ENCODE data around the gene ACBD4. TPM values are rescaled to one million over a fixed set of nuclear protein-coding genes. Genes with fewer than 3 reads are reported as not detected.

Gene ACBD4
- polyA plus RNA-seq (ENCODE audit: low read depth in 6 of 6), result 10 to 100 TPM; 15.4 to 27.1 (median 20.4) TPM

DNA sequence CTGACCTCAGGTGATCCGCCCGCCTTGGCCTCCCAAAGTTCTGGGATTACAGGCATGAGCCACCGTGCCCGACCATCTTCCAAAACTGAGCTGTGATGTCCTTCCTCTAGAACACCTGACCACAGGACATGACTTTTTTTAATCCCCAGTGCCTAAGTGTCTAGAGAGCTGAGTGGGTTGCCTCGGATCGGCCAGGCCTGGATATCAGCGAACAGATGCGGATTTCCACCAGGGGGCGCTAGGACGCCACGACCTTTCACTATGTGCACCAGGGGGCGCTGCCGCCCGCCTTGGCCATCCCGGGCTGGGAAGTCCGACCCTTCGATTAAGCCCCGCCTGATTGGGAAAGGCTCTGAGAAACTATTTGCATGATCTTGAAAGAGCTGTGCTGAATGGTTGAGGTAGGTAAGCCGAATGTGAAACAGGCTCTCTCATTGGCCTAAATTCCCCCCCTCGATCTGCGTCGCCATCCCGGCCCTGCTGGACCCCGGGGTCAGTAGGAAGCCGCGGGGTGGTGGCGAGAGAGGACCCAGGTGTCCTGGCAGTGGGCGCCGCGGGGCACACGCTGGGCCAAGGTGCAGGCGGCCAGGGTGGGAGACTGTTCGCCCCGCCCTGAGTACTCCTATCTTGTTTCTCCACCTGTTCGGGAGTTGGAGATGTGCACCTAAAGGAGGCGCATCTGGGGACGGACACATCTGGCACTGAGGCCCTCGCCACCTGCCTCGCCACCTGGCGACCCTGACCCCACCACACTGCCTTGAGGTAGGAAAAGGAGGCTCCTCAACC is at the start of gene ACBD4:
Gene ACBD4, plus strand, starts transcription at position 496 of the 786 bp plus-strand sequence. CDS start 458 bp downstream, outside the sequence.
- H3K9me3 Mint-ChIP-seq, result no peaks in the 10 kb centered on the region
- peaks cover 7 to 35% (median 11%) of the 10 kb centered on the region in 3 donors for H3K4me1 Mint-ChIP-seq
- H3K4me3 Mint-ChIP-seq, result peak within 1 kb of the TSS; percentile 84 to 95 (median 94)
- H3K27me3 Mint-ChIP-seq, result peaks cover 3 to 11% (median 8%) of the 10 kb centered on the region in 3 donors
- H3K36me3 Mint-ChIP-seq, result no peaks in the 10 kb centered on the region
- H3K27ac Mint-ChIP-seq, result peak within 1 kb of the TSS; percentile 47 to 93 (median 76)
- peak; percentile 98 for DNase-seq
- peak; percentile 84 to 85 for ATAC-seq (ENCODE audit: low read depth in 2 of 2)

DNA sequence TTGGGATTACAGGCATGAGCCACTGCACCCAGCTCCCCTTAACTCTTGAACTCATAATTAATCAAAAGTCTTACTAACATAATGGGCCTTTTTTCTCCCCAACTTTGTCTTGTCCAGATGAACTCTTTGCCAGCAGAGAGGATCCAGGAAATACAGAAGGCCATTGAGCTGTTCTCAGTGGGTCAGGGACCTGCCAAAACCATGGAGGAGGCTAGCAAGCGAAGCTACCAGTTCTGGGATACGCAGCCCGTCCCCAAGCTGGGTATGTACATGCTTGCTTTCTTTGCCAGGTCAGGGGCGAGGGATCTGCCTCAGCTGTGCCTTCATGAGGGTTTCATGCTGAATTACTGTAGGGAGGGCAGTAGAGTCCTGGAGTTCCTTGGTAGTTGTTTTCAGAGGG is 49.1 kb upstream of the ACBD4 start:
- Mint-ChIP-seq H3K4me3 (no peak overlapping the region), H3K27me3 (no peaks in the 10 kb centered on the region), H3K4me1 (peaks cover 0 to 3% (median under 1%) of the 10 kb centered on the region in 3 donors), H3K9me3 (no peaks in the 10 kb centered on the region), H3K27ac (no peak overlapping the region), H3K36me3 (peaks cover 12 to 15% of the 10 kb centered on the region in 2 donors)
- no peak for ATAC-seq (ENCODE audit: low read depth in 2 of 2)
- DNase-seq, result no peak

GRCh38 chr17:45086865-45087503 is 48.5 kb upstream of the ACBD4 start:
- H3K27me3 Mint-ChIP-seq, result no peaks in the 10 kb centered on the region
- H3K36me3 Mint-ChIP-seq, result peaks cover 12 to 15% of the 10 kb centered on the region in 2 donors
- H3K9me3 Mint-ChIP-seq, result no peaks in the 10 kb centered on the region
- H3K27ac Mint-ChIP-seq, result no peak overlapping the region
- ATAC-seq (ENCODE audit: low read depth in 2 of 2), result no peak
- no peak overlapping the region for H3K4me3 Mint-ChIP-seq
- no peak for DNase-seq
- peaks cover 0 to 3% (median 0%) of the 10 kb centered on the region in 3 donors for H3K4me1 Mint-ChIP-seq

- no peaks in the 10 kb centered on the region for H3K27me3 Mint-ChIP-seq
- DNase-seq (no peak), ATAC-seq (ENCODE audit: low read depth in 2 of 2) (no peak)
- no peak overlapping the region for H3K27ac Mint-ChIP-seq
- no peak overlapping the region for H3K4me3 Mint-ChIP-seq
- no peaks in the 10 kb centered on the region for H3K9me3 Mint-ChIP-seq
- H3K4me1 Mint-ChIP-seq, result peaks cover 0 to 3% (median 0%) of the 10 kb centered on the region in 3 donors
- H3K36me3 Mint-ChIP-seq, result peaks cover 15 to 18% of the 10 kb centered on the region in 2 donors
Observed at GRCh38 chr17:45087504-45087975, 47.9 kb upstream of the ACBD4 start.

GRCh38 chr17:45087978-45088377 is 47.5 kb upstream of the ACBD4 start:
- Mint-ChIP-seq H3K36me3 (peaks cover 18% of the 10 kb centered on the region in 2 donors), H3K4me1 (peaks cover 0 to 3% (median 0%) of the 10 kb centered on the region in 3 donors), H3K9me3 (no peaks in the 10 kb centered on the region), H3K4me3 (no peak overlapping the region), H3K27me3 (no peaks in the 10 kb centered on the region), H3K27ac (peak overlapping the region in 2 of 6 donors; percentile 59 to 79)
- DNase-seq (no peak), ATAC-seq (ENCODE audit: low read depth in 2 of 2) (no peak)

DNA sequence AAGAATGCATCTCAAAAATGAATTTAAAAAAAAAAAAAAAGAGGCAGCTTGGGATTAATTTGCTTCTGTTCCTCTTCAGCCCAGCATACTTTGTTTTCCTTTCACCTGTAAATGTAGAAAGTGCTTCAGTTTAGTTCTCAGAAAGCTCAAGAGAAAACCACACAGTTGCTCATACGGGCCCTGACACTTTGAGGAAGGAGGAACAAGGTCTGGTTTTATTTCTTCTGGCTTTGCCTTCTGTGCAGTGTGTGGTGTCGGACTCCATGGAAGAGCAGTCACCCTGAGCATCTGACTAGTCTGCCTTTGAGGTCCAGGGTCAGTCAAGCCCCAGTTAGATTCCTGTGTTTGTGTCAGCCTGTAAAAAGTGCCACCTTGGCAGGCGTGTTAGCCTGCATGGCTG is 46.7 kb upstream of the ACBD4 start:
- Mint-ChIP-seq H3K27me3 (no peaks in the 10 kb centered on the region), H3K4me3 (no peak overlapping the region), H3K27ac (peak overlapping the region in 1 of 6 donors; percentile 81), H3K4me1 (peaks cover 0 to 3% (median 0%) of the 10 kb centered on the region in 3 donors), H3K9me3 (no peaks in the 10 kb centered on the region), H3K36me3 (peaks cover 18 to 19% of the 10 kb centered on the region in 2 donors)
- DNase-seq (no peak), ATAC-seq (ENCODE audit: low read depth in 2 of 2) (no peak)

DNA sequence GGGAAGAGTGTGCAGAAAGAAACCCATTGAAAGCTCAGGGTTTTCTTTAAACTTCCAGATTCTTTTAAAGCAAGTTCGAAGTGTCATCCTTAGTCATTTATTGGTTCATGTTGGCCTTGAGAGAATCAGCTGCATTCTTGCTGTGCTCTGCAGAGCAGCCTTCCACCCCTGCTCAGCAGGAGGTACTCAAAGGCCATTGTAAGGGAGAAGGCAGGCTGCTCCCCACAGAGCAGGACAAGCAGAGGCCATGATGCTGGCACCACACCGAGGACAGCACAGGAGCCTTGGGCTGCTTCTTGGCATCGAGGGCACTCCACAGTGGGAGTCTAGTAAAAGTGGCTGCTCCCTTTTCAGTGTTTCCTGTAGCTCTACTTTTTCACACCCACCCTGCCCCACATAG is 44.8 kb upstream of the ACBD4 start:
- DNase-seq (no peak), ATAC-seq (ENCODE audit: low read depth in 2 of 2) (no peak)
- Mint-ChIP-seq H3K4me3 (no peak overlapping the region), H3K9me3 (no peaks in the 10 kb centered on the region), H3K4me1 (peaks cover 0 to 3% (median 0%) of the 10 kb centered on the region in 3 donors), H3K36me3 (peaks cover 18 to 19% of the 10 kb centered on the region in 2 donors), H3K27me3 (no peaks in the 10 kb centered on the region), H3K27ac (peak overlapping the region in 2 of 6 donors; percentile 36 to 54)

DNA sequence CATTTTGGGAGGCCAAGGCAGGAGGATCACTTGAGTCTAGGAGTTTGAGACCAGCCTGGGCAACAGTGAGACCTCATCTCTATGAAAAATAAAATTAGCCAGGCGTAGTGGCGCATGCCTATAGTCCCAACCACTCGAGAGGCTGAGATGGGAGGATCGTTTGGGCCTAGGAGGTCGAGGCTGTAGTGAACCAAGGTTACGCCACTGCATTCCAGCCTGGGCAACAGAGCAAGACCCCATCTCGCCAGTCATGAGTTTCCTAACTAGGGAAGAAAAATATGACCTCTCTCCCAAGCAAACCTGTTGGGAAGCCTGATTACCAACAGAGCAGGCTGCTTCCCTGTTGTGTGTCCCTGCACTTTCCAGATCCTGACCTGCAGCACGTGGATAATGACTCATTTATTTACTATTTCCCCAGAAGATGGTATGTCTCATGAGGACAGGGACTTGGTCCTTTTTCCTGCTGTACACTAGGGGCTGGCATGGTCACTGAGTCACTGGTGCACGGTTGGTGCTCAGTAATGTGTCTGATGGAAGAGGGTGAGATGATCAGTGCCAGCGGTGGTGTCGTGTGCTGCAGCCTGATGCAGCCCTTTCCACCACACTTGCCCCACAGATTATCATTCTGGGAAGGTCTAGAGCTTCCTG is 43.6 kb upstream of the ACBD4 start:
- H3K36me3 Mint-ChIP-seq, result peaks cover 25 to 29% of the 10 kb centered on the region in 2 donors
- DNase-seq, result no peak
- H3K27me3 Mint-ChIP-seq, result no peaks in the 10 kb centered on the region
- no peaks in the 10 kb centered on the region for H3K9me3 Mint-ChIP-seq
- peaks cover 0 to 8% (median 0%) of the 10 kb centered on the region in 3 donors for H3K4me1 Mint-ChIP-seq
- H3K4me3 Mint-ChIP-seq, result no peak overlapping the region
- ATAC-seq (ENCODE audit: low read depth in 2 of 2), result no peak
- peak overlapping the region in 1 of 6 donors; percentile 12 for H3K27ac Mint-ChIP-seq

DNA sequence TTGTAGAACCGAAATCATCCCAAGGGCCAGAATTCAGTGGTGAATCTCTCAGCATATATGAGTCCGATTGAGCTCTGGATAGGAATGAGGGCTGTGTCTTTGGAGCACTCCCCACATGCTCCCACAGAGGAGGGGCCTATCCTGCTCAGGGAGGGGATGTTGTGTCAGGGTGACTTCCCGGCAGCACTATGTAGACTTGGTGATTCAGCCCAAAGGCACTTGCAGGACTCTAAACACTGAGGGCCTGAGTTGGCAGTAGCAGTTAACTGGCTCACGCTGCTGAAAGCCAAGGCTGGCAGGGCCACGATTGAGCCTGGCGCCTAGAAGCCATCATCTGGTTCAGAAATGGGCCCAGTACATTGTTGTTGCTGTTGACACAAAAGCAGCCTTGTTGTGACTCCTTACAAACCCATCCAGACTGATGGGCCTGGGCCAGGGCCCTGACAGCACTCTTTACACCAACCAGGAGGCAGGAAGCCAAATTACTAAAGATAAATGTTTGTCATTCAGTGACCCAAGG is 42.5 kb upstream of the ACBD4 start:
- Mint-ChIP-seq H3K9me3 (no peaks in the 10 kb centered on the region), H3K36me3 (peaks cover 20 to 34% of the 10 kb centered on the region in 2 donors), H3K4me3 (peak overlapping the region in 1 of 8 donors; percentile 63), H3K4me1 (peaks cover 0 to 8% (median 2%) of the 10 kb centered on the region in 3 donors), H3K27ac (no peak overlapping the region), H3K27me3 (no peaks in the 10 kb centered on the region)
- ATAC-seq (ENCODE audit: low read depth in 2 of 2) (no peak), DNase-seq (no peak)

GRCh38 chr17:45093444-45094110 is 41.9 kb upstream of the ACBD4 start:
- peaks cover 21 to 38% of the 10 kb centered on the region in 2 donors for H3K36me3 Mint-ChIP-seq
- H3K9me3 Mint-ChIP-seq, result no peaks in the 10 kb centered on the region
- peaks cover 0 to 8% (median 4%) of the 10 kb centered on the region in 3 donors for H3K4me1 Mint-ChIP-seq
- peak overlapping the region in 1 of 6 donors; percentile 65 for H3K27ac Mint-ChIP-seq
- no peaks in the 10 kb centered on the region for H3K27me3 Mint-ChIP-seq
- no peak overlapping the region for H3K4me3 Mint-ChIP-seq
- no peak for ATAC-seq (ENCODE audit: low read depth in 2 of 2)
- DNase-seq, result no peak

DNA sequence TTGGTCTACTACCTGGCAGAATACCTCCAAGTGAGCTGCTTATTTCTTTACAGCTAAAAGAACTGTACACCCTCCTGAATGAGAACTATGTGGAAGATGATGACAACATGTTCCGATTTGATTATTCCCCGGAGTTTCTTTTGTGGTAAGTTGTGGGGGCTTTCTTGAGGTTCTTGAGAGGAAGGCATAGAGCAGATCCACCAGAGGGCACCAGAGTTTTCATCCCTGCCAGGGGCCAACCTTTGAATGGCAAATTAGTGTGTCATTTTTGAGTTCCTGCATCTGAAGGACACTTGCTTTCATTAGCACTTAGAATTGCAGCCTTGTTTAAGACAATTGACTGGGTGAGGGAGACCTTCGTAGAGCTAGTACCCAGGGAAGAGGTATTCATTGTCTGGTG is 39.3 kb upstream of the ACBD4 start:
- peaks cover 21 to 30% of the 10 kb centered on the region in 2 donors for H3K36me3 Mint-ChIP-seq
- H3K27me3 Mint-ChIP-seq, result no peaks in the 10 kb centered on the region
- DNase-seq, result no peak
- peak overlapping the region in 3 of 6 donors; percentile 24 to 93 (median 56) for H3K27ac Mint-ChIP-seq
- no peak overlapping the region for H3K4me3 Mint-ChIP-seq
- H3K9me3 Mint-ChIP-seq, result no peaks in the 10 kb centered on the region
- no peak for ATAC-seq (ENCODE audit: low read depth in 2 of 2)
- peaks cover 0 to 11% (median 6%) of the 10 kb centered on the region in 3 donors for H3K4me1 Mint-ChIP-seq

GRCh38 chr17:45096926-45097325 is 38.6 kb upstream of the ACBD4 start:
- ATAC-seq (ENCODE audit: low read depth in 2 of 2), result no peak
- H3K4me3 Mint-ChIP-seq, result no peak overlapping the region
- no peak for DNase-seq
- no peaks in the 10 kb centered on the region for H3K27me3 Mint-ChIP-seq
- peak overlapping the region in 1 of 6 donors; percentile 47 for H3K27ac Mint-ChIP-seq
- H3K4me1 Mint-ChIP-seq, result peaks cover 0 to 11% (median 5%) of the 10 kb centered on the region in 3 donors
- peaks cover 21 to 28% of the 10 kb centered on the region in 2 donors for H3K36me3 Mint-ChIP-seq
- H3K9me3 Mint-ChIP-seq, result no peaks in the 10 kb centered on the region
